Hematopoietic multipotent progenitor cell (in vitro differentiated cells): ENCODE measurements around the gene TOMT. TPM values are rescaled to one million over a fixed set of nuclear protein-coding genes. Genes with fewer than 3 reads are reported as not detected.
A peak's percentile ranks its signal among the peaks of the same experiment; 100 is the strongest.
"Not testable (repeated sequence)": the region's sequence is repeated elsewhere in the genome, so short reads cannot be mapped to it uniquely, and the experiment has no call there.

Experiments used
- DNase-seq, 3 donors: peaks; one replicate each; pipeline ENCODE4 v3.0.0-alpha.2; 2011 to 2015; ENCODE audit warnings: low read depth in 2 of 3, low spot score in 2 of 3
- total RNA-seq: library from RNA; depleted of rRNA; stranded (reverse); fragments of >200 nt; gene quantifications from one replicate; pipeline ENCODE4 v1.2.3, GENCODE V29; 2012

The TOMT gene
- total RNA-seq, 1 donor: not detected

- no peak for DNase-seq
Observed at GRCh38 chr11:72123117-72123653, 17.5 kb downstream of the TOMT start.

- no peak for DNase-seq
Observed at GRCh38 chr11:72124046-72124445, 18.3 kb downstream of the TOMT start.

GRCh38 chr11:72125956-72126355 is 20.2 kb downstream of the TOMT start:
- no peak for DNase-seq

- no peak for DNase-seq
Observed at GRCh38 chr11:72127923-72128322, 22.2 kb downstream of the TOMT start.

GRCh38 chr11:72129381-72129780 is 23.7 kb downstream of the TOMT start:
- DNase-seq: no peak

- peak in 1 of 3 donors; percentile 8 for DNase-seq
Observed at GRCh38 chr11:72132646-72133045, 26.9 kb downstream of the TOMT start.

- not testable (repeated sequence) for DNase-seq
Observed at GRCh38 chr11:72135473-72135872, 29.7 kb downstream of the TOMT start, which contains the start of gene FOLR3. Gene FOLR3, plus strand, starts transcription at chr11:72135725. Its CDS starts 228 bp downstream, at chr11:72135953.

GRCh38 chr11:72135891-72136683 is 30.4 kb downstream of the TOMT start:
- no peak for DNase-seq

- DNase-seq: no peak
Observed at GRCh38 chr11:72136684-72137262, 31.0 kb downstream of the TOMT start.

GRCh38 chr11:72138821-72139390 is 33.2 kb downstream of the TOMT start:
- DNase-seq: no peak

GRCh38 chr11:72139500-72139899 is 33.8 kb downstream of the TOMT start:
- no peak for DNase-seq

- no peak for DNase-seq
Observed at GRCh38 chr11:72140661-72141060, 34.9 kb downstream of the TOMT start.

GRCh38 chr11:72141066-72141465 is 35.3 kb downstream of the TOMT start:
- no peak for DNase-seq

GRCh38 chr11:72142086-72142485 is 36.4 kb downstream of the TOMT start:
- not testable (repeated sequence) for DNase-seq

GRCh38 chr11:72142543-72142942 is 36.8 kb downstream of the TOMT start:
- DNase-seq: not testable (repeated sequence)

- no peak for DNase-seq
Observed at GRCh38 chr11:72144807-72145565, 39.3 kb downstream of the TOMT start.

GRCh38 chr11:72146625-72147024 is 40.9 kb downstream of the TOMT start:
- DNase-seq: no peak

GRCh38 chr11:72150882-72151281 is 45.2 kb downstream of the TOMT start:
- no peak for DNase-seq

GRCh38 chr11:72153874-72154273 is 48.1 kb downstream of the TOMT start:
- DNase-seq: not testable (repeated sequence)

GRCh38 chr11:72154816-72155215 is 49.1 kb downstream of the TOMT start:
- no peak for DNase-seq

- DNase-seq: no peak
Observed at GRCh38 chr11:72155751-72156150, 50.0 kb downstream of the TOMT start.
